HG03460 (cell line): ENCODE results near the gene KRT32.
"Not testable (repeated sequence)": the region's sequence is repeated elsewhere in the genome, so short reads cannot be mapped to it uniquely, and the experiment has no call there.

ENCODE experiments used
- ATAC-seq: cut with Tn5 transposase; IDR thresholded peaks from one replicate; pipeline ENCODE4 v1.9.1; 2021; ENCODE audit not compliant: unreplicated experiment

KRT32 gene

DNA sequence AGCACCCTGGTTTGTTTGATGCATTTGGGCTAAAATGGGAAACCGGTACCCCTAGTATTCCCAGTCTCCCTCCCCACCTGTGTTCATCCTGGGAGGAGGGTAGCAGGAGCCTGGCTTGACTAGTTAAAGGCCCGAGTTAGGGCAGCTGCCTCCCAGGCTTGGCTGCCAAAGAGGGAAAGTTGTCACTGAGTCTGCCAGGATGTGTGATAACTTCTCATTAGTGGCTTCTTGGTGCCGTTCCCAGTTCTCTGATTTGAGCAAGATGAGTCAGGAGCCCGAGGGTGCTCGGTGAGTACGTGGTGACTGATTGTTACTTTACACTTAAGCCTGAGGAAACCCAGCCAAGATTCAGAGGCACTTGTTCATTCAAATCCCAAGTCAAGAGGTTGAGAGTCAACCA, 2.5 kb downstream of the KRT32 start:
- ATAC-seq, result no peak

DNA sequence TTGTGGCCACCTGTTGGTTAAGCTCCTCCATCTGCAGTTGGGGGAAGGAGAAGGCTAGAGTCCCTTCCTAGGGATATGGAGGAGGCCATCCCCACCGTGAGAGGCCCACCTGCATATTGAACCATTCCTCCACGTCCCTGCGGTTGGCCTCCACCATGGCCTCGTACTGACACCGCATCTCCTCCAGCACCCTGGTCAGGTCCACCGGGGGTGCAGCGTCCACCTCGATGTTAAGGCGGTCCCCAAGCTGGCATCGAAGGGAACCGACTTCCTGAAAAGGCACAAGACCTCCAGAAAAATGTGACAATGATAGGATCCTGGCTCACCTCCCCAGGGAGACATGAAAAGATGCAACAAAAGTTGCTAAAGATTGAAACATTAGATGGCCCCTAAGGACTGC, 3.0 kb downstream of the KRT32 start:
- no peak for ATAC-seq

DNA sequence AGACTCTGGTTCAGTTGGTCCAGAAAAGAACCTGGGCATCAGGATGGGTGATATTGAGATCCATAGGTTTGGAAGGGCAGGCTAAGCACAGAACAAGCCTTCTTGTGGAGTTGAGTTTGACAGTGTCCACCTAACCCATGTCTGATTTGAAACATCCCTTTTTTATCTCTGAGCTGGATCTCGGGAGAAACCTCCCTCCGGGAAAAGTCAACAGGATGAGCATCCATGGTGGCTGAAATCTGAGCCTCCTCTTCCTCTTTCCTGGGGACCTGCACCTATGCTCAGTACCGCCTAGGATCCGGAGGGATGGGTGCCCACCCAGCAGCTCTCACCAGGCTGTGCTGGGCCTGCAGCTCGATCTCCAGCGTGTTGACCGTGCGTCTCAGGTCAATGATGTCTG, 3.4 kb downstream of the KRT32 start:
- no peak for ATAC-seq

DNA sequence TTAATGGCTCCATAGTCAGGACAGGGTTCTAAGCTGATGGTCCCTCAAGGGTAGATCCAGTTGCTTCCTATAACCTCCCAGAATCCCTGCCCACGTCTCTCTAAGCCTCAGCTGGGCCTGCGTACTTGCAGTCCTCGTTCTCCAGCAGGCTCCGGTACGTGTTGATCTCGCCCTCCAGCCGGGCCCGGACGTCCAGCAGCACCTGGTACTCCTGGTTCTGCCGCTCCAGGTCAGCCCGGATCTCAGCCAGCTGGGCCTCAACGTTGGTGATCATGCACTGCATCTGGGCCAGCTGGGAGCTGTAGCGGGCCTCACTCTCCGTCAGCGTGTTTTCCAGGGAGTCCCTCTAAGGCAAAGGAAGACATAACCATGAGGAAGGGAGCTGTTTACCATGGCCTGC, 4.5 kb downstream of the KRT32 start:
- ATAC-seq, result no peak

DNA sequence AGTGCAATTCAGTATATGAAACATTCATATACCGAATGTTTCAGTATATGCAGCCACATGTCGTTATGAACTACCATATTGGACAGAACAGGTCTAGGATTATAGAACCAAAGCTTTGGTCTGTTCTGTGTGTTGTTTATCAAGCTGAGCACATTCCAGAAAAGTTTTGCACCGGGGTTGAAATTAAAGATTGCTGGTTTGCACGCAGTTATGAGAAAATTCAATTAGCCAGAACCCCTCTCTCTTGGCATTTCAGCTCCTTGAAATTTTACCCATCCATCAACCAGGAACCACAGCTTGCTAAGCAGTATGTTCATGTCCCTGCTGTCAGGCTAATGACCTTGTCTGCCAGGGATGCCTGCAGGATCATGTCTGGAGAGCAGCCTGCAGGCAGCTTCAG, 9.5 kb downstream of the KRT32 start:
- no peak for ATAC-seq

DNA sequence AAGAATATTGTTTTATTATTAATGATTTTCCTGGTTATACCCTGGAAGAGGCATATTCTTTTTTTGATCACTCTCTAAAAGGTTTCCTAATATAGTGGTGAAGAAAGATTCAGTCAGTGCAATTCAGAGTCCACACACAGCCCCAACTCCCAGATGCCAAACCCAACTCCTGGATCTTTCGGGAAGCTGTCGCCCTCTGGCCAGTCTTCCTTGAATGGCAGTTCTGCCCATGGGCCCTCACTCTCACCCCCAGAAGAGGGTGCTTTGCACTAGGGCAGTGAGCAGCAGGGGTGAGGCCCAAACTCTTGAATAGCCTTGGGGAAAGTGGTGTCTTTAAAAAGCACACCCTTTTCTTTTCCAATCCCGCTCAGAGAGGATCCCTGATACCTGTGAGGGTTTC, 11.0 kb downstream of the KRT32 start:
- no peak for ATAC-seq

DNA sequence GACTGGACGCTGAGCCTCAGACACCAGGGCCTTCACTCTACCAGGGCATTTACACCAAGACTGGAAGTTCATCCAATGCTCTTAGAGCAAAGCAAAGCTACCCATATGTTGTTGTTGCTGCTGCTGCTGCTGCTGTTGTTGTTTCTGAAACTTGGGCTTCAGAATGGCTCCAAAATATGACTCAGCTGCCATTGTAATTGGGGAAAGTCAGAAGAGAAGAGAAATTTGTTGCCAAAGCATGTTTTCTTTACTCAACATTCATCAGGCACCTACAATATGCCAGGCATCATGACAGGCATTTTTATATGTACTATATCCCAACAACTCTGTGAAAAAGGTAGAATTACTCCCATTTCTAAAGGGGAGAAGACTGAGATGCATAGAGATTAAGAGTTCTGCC, 11.9 kb downstream of the KRT32 start:
- no peak for ATAC-seq

DNA sequence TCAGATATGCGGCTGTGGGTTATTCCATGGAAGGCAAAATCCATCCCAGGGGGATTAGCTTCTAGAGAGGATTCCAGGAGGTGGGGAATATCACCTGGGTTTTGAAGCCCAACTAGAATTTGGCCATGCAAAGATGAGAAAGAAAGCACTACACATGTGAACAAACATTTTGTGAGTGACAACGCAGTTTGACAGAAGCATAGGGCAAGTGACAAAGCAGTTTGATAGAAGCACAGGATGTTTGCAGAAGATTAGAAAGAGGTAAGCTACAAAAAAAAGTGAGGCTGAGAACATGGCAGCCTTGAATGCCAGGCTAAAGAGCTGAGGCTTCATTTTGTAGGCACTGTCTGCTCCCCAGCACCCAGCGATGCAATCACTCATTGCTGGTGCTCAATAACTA, 14.1 kb downstream of the KRT32 start:
- ATAC-seq, result no peak

DNA sequence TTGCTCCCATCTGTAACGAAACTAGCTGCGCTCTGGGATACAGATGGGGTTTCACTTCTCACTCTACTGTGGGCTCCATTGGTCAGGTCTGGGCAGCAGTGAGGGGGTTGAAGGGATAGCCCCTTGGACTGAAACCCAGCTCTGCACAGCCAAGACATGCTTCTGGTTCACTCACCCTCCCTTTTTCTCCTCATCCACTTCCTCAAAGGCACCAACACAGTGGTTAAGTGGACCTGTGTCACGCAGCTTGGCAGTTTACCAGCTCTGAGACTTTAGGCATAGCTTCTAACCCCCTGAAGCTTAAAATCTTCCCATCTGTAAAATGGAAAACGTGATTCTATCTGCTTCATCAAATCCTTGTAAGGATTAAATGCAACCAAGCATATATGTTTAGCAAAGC, 14.9 kb downstream of the KRT32 start:
- ATAC-seq, result no peak

DNA sequence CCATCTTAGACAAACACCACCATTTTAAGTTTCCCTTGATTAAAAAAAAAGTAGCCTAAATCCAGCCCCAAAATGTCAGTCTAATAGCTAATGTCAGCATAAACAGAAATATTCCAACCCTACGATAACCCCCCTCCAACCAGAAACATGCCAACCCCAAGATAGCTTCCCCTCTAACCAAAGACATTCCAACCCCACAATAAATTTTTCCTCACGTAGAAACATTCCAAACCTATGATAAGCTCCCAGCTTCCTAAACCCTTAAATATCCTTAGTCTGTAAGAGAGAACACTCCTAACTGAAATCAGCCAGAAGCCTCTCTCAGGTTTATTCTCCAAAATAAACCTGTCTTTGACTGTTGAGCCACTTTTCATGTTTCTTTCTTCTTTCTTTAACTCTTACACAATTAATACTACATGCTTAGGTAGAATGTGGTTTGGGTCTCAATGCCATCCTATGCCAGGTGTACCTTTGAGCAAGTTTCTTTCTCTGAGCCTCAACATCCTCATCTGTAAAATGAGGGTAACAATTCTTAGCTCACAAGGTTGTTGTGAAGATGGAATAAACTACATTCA, 15.9 kb downstream of the KRT32 start:
- ATAC-seq, result no peak

DNA sequence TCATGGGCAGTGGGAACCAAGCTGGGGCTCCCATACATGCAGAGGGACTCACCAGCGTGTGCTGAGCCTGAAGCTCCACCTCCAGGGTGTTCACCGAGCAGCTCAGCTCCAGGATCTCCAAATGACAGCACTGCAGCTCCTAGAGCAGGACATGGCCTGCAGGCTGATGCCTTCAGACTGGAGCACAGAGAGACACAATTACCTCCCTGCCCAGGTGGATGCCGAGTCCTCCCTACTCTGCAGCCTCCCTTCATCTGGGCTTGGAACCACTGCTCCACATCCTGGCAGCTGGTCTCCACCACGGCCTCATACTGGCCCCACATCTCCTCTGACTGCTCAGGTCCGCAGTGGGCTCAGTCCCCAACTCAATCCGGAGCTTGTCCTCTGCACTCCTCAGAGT, 18.2 kb downstream of the KRT32 start:
- ATAC-seq, result no peak

DNA sequence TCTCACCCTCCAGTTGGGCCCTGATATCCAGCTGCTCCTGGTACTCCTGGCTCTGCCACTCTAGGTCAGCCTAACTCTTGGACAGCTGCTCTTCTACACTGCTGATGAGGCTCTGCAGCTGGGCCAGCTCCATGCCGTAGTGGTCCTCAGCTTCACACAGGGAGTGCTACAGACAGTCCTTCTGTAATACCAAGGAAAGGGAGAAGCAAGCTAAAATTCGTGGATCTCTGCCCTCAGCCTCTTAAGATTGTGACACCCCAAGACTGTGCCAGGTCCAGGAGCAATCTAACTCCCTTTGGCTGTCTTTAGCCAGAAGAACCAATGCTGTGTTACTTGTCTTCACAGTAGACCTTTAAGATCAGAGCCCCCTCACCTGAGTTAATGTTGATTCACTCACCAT, 18.7 kb downstream of the KRT32 start:
- ATAC-seq, result no peak

DNA sequence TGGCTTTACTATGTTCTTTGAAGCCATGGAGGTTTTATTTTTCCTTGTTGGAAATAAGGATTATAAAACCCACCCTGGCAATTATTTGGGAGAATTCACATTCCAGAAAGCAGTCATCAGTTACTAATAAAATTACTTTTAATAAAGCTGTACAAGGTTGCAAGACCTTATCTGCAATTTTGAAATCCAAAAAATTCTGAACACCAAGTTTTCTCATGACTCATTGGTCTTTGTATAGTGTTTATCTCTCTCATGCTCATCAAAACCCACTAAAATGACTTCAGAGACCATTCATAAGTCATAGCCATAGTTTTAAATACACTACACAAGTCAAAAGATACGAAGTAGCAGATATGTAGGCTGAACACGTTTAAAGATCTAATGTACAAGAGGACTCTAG, 20.4 kb downstream of the KRT32 start:
- no peak for ATAC-seq

DNA sequence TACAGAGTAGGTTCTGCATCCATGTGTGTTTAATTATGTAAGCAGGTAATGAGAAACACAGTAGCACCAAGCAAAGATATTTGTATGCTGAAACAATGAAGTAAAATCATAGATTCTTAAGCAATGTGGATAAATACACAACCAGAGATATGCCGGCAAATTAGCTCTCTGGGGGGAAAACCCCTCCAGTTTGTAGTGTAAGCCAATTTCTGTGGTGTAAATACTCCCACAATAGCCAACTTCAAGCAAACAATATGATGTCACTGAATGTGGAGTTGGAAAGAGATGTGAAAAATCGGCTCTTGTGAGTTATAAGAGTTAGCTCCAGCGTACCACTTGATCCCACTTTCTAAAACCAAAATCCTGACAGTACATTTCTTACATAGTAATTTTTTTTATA, 22.5 kb downstream of the KRT32 start:
- ATAC-seq, result no peak

DNA sequence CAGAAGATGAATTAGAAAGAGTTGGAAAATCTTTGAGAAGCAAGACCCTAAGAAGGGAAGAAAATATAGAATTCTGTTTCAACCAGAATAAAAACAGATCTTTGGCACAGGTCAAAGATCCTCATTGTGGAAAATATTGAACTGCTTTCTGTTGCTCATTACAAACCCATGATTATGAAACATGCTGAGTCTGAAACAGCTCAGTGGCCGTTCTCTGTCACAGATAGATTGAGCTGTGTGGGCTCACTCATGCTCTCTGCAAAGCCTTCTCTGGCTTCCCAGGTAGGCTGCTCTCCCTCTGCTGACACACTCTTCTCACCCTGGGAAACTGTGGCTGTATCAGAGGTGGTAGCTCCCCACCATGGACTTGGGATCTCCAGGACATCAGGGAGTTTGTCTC, 23.0 kb downstream of the KRT32 start:
- ATAC-seq, result no peak

DNA sequence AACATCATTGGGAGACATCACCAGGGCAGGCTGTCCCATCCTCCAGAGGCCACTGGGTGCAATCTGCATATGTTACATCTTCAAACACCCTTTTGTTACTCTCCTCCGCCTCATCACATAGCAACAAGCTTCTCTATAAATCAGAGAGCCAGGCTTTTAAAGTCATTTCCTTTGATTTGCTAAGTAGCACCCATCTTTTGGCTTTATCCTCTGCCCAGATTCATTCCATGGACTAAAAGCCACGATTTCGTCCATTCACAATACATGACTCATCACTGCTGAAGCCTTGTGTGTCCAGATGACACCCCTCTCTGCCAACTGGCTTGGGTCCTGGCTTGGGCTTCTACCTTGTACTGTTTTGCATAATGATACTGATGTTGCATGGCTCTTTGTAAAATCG, 24.4 kb downstream of the KRT32 start:
- no peak for ATAC-seq

DNA sequence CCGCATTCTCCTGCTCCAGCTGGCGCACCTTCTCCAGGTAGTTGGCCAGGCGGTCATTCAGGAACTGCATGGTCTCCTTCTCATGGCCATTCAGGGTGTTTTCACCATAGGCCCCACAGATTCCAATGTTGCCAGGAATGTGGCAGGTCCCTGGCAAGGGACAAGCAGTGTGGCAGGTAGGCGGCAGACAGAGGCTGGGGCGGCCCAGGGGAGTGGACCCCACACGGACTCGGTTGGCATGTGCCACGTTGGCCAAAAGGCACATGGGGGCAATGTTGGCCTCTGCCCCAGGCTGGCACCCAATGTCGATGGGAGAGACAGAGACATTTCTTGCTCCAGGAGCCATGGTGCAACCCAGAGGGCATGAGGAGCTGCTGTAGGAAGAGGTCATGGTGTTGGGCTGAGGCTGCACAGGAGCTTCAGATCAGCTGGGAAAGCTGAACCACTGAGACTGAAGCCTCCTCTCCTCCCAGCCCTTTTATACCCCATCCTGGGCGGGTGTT, 26.6 kb downstream of the KRT32 start, which contains the start of gene KRT38:
TSS of gene KRT38 (minus strand) at position 453 of the 503 bp plus-strand sequence. CDS start at position 391, 62 bp downstream.
- ATAC-seq, result no peak

DNA sequence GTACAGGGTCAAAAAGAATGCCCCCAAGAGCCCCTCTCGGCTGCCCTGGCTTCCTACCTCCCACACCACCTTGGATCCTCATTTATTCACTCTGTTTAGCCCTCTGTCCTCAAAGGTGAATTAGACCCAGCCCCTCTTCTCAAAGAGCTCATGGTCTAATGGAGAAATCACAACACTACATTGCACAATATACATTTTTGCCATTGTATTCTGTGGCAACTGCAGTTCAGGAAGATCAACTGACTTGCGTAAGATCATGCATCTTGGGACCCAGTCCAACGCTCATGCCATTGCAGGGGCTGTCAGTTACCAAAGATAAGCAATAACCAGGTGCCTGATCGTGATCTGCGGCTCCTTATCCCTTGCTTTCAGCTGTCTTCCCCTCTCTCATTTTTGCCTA, 27.8 kb downstream of the KRT32 start:
- no peak for ATAC-seq

DNA sequence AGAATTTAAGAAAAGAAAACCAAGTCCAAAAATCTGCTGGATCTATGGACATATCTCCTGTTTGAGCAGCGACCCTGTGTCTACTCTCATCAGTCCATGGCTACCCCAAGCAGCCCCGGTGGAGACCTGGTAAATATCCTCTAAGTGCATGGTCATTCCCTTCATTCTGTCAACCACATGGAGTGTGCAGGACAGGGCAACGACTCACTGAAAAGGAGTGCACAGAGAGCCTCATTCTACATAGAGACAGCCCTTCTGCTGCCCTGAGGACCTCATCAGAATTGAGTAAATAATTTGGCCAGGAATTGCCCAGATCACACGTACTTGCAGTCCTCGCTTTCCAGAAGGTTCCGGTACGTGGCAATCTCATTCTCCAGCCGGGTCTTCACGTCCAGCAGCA, 29.4 kb downstream of the KRT32 start:
- no peak for ATAC-seq

DNA sequence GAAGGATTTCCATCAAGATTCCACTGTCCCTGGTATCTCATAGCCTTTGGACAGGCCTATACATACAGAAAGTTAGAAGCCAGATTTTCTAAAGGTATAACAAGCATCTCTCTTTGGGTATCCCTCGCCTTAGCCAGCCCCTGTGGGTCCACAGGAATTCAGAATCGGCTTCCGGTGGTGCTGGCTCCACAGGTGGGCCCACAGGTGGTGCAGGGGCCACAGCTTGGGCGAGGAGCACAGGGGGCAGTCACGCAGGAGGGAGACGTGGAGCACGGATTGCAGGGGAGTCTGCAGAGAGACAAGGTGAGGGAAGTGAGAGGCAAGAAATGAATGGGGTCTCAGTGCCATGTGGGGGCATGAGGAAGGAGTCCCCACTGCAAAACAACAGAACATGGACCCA, 29.9 kb downstream of the KRT32 start:
- no peak for ATAC-seq

DNA sequence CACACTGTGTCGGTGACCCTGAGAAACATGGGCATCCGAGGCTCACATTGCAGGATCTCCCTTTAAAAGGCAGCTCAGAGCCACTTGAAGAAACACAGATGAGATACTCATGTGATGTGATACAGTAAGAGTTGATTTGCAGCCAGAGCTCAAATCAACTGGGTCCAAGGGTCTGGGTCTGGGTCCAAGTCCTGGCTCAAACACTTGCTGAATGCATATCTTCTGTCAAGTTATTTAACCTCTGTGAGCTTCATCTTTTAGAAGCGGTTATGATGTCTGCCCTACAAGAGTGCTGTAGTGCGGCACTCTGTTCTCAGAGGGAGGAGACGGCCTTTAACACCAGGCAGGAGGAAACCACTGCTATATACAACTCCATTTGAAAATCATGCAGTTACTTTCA, 32.8 kb downstream of the KRT32 start:
- no peak for ATAC-seq

DNA sequence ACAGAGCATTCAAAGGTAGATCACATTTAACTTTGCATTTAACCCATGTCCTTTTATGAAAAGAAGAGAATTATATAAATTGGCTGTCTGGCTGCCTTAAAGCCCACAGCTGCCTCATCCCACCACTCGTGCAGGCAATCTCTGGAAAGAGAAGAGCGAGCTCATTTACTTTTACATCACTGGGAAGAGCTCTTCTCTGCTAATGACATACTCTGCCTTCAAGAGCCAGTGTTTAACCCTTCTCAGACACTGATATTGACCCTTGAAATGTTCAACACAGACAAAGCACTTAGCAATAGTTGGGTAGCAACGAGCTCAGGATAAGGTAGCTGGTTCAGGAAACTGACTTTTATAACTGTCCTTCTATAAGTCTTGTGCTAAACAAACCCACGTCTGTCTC, 33.2 kb downstream of the KRT32 start:
- no peak for ATAC-seq

DNA sequence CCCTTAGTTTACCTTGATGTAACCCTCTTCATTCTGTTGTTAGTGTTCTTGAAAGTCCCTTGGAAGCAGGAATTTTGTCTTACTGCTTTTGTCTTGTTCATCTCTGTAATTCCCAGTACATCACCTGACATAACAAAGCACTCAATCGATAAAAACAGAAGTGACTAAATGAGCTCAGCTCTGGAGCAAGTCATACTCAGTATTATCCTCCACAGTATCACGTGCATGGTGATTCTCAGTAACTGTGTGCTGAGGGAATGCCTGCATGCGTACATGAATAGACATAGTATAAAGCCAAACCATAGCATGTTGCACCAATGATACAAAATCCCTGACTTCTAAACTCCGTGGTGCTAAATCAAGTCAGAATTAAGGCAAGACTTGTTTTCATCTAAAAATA, 33.6 kb downstream of the KRT32 start:
- ATAC-seq, result no peak

DNA sequence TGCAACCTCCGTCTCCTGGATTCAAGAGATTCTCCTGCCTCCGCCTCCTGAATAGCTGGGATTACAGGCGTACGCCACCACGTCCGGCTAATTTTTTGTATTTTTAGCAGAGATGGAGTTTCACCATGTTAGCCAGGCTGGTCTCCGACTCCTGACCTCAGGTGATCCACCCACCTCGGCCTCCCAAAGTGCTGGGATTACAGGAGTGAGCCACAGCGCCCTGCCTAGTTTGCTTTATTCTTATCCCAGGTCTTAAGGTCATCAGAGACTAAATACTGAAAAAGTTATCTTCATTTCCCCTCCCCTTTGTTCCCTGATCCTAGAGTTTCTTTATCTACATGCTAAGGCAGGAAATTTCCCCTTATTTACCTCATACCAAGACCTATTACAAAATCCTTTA, 36.8 kb downstream of the KRT32 start:
- ATAC-seq, result not testable (repeated sequence)
